ENCODE data around the gene CC2D1A. TPM values are rescaled to one million over a fixed set of nuclear protein-coding genes. Genes with fewer than 3 reads are reported as not detected.

Gene CC2D1A
- total RNA-seq: 11.6 and 11.8 TPM in 2 replicates

GRCh38 chr19:13905634-13906520 is at the start of gene CC2D1A, which contains the start of gene BRME1:
Gene CC2D1A, plus strand, starts transcription at chr19:13906201. Its CDS starts 241 bp downstream, at chr19:13906442.
Gene BRME1, minus strand, starts transcription at chr19:13906117. Its CDS starts 1,225 bp downstream, at chr19:13904892.

GRCh38 chr19:13876834-13877233 is 29.2 kb upstream of the CC2D1A start, which contains the start of gene NANOS3:
Gene NANOS3, plus strand, starts transcription at chr19:13877134. Its CDS starts 115 bp downstream, at chr19:13877249.

GRCh38 chr19:13938301-13939064 is 32.5 kb downstream of the CC2D1A start, which contains the start of gene PODNL1:
Gene PODNL1, minus strand, starts transcription at chr19:13938417. Its CDS starts 236 bp downstream, at chr19:13938181.

DNA sequence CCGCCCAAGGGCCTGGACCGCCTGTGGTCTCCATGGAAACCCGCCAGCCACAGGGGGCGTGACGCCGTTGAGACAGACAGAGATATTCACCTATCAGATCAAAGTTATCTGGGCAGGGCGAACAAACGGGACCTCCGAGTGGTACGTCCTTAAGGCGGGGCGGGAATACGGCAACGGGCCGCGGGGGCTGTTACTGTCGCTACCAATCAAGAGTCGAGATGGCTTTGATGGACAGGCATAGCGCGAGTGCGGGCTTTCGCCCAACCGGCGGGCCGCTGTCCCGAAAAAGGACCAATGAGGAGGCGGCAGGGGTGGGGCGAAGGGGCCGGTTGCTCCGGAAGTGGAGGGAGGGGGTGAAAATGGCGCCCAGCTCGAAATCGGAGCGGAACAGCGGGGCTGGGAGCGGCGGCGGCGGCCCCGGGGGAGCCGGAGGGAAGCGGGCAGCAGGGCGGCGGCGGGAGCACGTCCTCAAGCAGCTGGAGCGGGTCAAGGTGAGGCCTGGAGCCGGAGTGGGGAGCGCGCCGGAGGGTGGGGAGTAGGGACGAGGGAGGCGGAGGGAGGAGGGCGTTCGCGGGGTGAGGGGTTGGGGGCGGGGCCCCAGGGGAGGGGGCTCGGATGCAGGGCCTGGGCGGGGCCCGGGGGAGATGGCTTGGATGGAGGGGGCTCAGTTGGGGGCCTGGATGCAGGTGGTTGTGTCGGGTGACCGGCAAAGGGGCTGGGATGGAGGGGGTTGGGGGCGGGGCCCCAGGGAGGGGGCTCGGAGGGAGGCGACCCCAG is 46.3 kb downstream of the CC2D1A start, which contains the start of gene DCAF15:
Gene DCAF15 (plus strand): TSS at position 356 of the 777 bp plus-strand sequence. CDS start 4 bp downstream, at position 360.

Other genes starting within 250 kb of the CC2D1A start
- gene MRI1, start 141.7 kb upstream of the CC2D1A start, total RNA-seq: 44.2 and 56.0 TPM in 2 replicates
- 51.1 and 60.8 TPM in 2 replicates for gene C19orf53, start 131.7 kb upstream of the CC2D1A start, total RNA-seq
- 3.5 and 4.2 TPM in 2 replicates for gene ZSWIM4, start 110.8 kb upstream of the CC2D1A start, total RNA-seq
- 0.66 TPM in 1 of 2 replicates, not detected in the other for gene NANOS3, start 29.1 kb upstream of the CC2D1A start, total RNA-seq
- 0.66 and 0.73 TPM in 2 replicates for gene BRME1, start 84 bp upstream of the CC2D1A start, total RNA-seq
- gene PODNL1, start 32.2 kb downstream of the CC2D1A start, total RNA-seq: 1.6 and 2.5 TPM in 2 replicates
- 10.4 and 13.8 TPM in 2 replicates for gene DCAF15, start 46.3 kb downstream of the CC2D1A start, total RNA-seq
- 3.5 and 4.2 TPM in 2 replicates for gene RFX1, start 100.1 kb downstream of the CC2D1A start, total RNA-seq
- not detected in 2 replicates for gene RLN3, start 121.9 kb downstream of the CC2D1A start, total RNA-seq
- gene IL27RA, start 125.6 kb downstream of the CC2D1A start, total RNA-seq: 0.87 and 1.5 TPM in 2 replicates
- 0.87 and 0.99 TPM in 2 replicates for gene PALM3, start 155.9 kb downstream of the CC2D1A start, total RNA-seq
- gene MISP3, start 166.6 kb downstream of the CC2D1A start, total RNA-seq: 0.15 and 1.3 TPM in 2 replicates
- gene C19orf67, start 179.6 kb downstream of the CC2D1A start, total RNA-seq: 0.17 TPM in 1 of 2 replicates, not detected in the other
- 19.6 and 36.2 TPM in 2 replicates for gene SAMD1, start 184.6 kb downstream of the CC2D1A start, total RNA-seq
- gene PRKACA, start 211.6 kb downstream of the CC2D1A start, total RNA-seq: 60.2 and 72.1 TPM in 2 replicates
- gene ASF1B, start 230.4 kb downstream of the CC2D1A start, total RNA-seq: 0.66 and 11.9 TPM in 2 replicates

Measured in smooth muscle cell of trachea (primary cell).